GM19035 (cell line): ENCODE data around the gene KSR2.

Source experiments
- ATAC-seq: cut with Tn5 transposase; IDR thresholded peaks from one replicate; pipeline ENCODE4 v1.9.1; 2021; ENCODE audit not compliant: unreplicated experiment

The KSR2 gene

GRCh38 chr12:117699118-117699517 is 269.7 kb downstream of the KSR2 start:
- ATAC-seq = no peak

DNA sequence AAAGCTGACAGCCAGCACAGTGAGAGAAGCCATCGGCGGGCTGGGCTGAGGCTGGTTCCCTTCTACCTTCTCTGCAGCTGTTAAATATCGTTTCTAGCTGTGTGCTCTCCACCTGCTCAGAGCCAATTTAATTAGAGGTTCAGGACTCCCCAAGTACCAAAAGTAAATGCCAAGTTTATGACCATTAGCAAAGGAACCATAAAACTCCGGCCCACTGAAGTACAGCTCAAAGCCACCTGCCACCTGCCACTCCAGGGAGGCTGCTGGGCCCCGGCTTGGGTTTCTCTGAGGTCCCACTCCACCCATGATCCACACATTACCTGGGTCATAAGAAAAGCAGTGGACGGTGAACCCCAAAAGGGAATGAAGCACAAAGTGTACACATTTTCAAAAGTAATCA is 272.8 kb downstream of the KSR2 start:
- ATAC-seq = no peak

- ATAC-seq = no peak
Measured at GRCh38 chr12:117692512-117692911, 276.3 kb downstream of the KSR2 start.

GRCh38 chr12:117689857-117690256 is 278.9 kb downstream of the KSR2 start:
- ATAC-seq = no peak

DNA sequence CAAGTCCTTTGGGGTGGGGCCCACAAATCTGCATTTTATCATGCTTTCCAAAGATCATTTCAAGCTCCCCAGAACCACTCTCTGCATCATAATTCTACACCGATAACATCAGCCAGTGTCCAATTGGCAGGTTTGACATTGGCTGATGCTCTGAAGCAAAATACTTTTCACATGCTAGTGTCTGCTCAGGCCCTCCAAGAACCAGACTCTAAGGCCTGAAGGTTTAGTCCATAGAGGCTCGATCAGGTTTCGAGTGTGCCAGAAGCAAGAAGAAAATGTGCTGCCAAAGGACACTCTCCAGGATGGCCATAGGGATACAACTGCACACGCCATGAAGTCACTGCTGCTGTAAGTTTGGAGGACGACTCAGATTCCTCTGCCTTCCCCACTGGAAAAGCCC is 280.3 kb downstream of the KSR2 start:
- ATAC-seq = no peak

DNA sequence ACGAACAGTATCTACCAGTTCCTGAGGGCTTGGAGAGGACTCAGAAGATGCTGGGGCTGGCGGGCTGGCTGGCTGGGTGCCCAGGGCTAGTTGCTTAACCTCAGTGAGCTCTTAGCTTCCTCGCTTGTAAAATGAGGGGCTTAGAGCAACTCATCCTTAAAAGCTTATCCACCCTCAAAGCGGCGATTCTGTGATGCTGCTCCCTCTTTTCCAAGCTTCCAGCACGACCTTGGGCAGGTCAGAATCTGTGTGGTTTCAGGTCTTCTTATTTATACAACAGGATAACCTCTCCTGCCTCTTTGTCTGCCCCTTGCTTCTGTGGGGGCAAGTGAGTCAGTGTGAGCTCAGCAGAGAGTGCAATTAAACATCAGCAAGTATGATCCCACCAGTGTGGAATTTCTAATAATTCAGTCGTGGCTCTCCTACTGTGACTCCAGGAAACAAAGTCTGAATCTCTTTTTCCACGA is 281.8 kb downstream of the KSR2 start:
- ATAC-seq = no peak

DNA sequence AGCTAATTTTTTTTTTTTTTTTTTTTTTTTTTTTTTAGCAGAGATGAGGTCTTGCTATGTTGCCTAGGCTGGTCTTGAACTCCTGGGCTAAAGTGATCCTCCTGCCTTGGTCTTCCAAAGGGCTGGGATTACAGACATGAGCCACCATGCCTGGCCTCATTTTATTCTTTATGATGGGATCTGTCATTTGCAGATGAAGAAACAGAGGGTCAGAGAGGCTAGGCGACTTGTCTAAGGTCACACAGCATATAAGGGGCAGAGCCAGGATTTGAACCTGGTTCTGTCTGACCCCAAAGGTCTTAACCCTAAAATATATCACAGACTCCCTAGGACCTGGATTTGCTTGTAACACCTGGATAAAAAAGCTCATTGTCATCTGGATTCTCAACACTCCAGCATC is 282.6 kb downstream of the KSR2 start:
- no peak for ATAC-seq

DNA sequence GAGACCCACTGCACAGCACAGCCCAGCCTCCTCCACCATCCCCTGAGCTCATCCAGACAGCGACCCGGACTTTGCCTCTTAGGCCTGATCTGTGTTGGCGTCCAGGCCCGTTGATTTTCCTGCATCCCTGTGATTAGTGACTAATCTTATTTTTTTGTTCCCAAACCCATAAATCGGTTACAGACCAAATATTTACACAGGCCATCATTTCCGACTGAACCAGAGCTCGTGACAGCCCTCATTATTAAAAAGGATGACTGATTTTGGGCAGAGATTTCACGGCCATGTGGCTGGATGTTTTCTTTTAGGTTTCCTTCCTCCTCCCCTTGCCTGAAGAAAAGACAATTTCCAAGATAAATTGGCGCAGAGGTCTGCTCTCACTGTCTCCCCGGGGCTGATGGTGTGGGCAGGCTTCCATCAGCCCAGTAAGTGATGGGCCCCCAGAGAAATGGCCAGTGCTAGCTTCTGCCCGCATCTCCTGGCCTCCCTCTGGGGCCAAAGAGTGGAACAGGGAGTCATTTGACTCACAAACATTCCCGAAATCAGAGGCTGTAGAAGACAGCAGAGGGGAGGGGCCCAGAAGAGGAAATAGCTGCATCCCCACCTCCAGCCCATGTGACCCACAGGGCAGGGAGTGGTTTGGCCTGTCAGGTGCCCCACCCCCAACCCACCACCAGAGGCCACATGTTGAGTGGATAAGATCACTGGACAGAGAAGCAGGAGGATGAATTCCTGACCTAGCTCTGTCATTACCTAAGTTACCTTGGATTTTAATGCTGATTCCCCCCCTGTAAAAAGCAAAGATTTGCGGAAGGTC is 283.5 kb downstream of the KSR2 start:
- no peak for ATAC-seq

DNA sequence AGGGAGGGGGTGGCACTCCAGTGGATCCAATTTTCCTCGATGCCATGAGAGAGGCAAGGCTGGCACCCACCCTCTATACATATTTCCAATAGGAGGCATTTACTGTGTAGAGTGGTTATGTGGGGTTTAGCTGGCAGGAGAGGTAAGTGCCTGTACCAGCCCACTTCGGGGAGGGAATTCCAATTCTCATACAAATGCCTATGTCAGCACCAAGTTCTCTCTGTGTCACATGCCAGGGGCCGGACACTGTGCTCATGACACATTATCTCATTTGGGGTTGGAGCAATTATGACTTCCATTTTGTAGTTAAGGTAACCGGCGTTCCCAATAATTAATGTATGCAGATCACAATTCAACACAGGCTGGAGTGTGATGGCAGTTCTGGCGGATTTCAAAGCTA is 284.3 kb downstream of the KSR2 start:
- no peak for ATAC-seq

- ATAC-seq = no peak
Measured at GRCh38 chr12:117680312-117680711, 288.5 kb downstream of the KSR2 start.

DNA sequence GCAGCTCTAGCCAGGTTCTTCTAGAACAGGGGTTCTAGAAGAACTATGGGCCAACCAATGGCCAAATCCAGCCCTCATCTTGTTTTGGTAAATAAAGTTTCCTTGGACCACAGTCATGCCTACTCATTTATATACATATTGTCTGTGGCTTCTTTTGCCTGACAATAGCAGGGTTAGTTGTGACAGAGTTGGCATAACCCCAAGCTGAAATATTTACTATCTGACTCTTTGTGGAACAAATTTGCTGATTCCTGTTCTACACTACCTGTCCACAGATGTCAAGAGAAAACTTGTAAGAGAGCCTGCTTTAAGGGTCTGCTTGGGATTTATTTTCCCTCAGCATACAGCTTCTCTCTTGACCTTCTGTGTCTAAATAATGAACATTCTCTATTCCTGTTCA is 289.0 kb downstream of the KSR2 start:
- no peak for ATAC-seq

DNA sequence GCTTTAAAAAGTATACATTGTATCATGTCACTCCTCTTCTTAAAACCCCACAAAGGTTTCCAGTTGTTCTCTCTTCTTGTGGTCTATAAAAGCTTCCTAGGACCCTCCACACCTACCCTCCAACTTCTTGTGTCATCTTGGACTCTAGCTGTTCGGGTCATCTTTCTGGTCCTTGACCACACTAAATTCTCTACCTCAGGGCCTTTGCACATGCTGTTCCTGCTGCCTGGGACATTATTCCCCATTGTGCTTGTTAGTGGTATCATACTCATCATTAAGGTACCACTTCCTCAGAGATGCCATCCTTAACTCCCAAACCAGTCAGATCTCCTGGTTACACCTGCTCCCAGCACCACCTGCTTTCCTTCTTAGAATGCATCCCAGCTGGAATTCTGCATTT is 294.0 kb downstream of the KSR2 start:
- no peak for ATAC-seq

DNA sequence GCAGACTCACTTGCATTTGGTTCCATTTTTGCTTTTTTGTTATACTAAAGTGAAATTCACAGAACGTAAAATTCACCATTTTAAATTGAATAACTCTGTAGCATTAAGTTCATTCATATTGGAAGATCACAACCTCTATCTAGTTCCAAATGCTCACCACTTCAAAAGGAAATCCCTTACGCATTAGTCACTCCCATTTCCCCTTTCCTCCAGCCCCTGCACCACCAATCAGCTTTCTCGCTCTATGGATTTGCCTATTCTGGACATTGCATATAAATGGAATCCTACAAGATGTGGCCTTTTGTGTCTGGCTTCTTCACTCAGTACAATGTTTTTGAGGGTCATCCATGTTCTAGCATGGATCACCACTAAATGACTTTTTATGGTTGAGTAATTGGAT is 294.5 kb downstream of the KSR2 start:
- no peak for ATAC-seq

DNA sequence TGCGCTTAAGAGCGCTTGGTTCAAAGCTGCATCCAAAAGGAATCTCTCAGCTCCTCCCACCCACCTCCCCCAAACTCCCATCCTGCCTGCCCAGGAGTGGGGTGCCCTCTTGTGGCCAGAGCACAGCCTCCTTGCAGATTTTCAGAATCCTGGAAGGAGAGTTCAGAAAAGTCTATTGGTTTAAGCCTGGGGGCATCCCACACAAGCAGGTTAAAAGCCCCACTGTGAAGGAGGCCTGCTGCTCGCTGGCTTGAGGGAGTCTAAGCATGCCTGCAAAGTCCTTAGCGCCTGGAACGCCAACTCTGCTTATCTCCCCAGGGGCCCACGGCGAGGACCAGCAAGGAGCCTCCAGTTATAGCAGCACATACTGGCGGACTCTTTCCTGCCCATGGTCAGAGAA is 297.1 kb downstream of the KSR2 start:
- no peak for ATAC-seq

DNA sequence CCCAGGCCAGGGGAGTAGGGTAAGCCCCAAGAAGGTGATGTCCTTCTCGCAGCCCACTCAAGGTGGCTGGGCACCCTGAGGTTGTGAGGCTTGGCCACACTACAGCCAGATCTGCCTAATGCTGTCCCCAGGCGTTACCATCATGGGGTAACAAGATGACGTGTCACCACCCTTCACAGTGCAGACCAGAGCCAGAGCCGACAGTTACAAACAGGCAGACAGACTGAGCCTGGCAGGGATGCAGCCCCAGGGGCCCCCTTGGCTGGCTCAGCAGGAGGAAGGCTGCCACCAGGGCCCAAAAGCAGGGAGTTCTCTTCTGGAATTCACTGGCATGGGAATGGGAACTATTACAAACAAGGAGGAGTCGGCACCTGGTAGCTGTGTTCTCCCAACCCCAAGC is 304.6 kb downstream of the KSR2 start:
- ATAC-seq = no peak

DNA sequence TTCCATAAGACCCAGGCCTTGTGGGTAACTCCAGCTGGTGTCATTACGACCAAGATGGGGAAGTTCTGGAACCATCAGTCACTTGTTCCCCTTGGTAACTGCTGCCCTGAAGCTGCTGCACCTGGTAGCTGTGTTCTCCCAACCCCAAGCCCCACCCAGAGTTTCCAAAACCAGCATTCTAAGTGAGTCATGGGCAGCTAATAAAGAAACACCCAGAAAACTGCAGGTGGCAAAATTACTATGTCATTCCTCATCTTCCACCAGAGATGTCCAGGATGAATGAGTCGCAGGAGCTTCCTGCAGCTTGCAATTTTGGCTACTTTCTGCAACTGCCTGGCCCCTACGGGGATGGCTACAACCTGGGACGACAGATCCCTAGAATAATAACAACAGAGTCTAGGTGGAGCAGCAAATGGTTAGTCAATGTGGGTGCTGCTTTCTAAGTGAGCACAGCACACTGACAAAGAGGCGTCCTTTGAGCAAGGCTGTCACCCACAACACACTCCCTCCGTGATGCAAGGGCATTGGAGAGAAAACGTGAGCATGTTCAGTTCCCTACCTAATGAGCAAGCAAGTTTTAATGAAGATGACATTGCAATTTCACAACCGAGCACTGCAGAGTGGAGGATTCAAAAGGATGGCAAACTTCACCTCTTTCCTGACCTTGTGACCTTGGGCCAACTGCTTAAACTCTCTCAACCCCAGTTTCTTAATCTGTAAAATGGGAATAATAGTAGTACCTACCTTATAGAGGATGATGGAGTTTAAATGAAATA is 306.0 kb downstream of the KSR2 start:
- no peak for ATAC-seq

DNA sequence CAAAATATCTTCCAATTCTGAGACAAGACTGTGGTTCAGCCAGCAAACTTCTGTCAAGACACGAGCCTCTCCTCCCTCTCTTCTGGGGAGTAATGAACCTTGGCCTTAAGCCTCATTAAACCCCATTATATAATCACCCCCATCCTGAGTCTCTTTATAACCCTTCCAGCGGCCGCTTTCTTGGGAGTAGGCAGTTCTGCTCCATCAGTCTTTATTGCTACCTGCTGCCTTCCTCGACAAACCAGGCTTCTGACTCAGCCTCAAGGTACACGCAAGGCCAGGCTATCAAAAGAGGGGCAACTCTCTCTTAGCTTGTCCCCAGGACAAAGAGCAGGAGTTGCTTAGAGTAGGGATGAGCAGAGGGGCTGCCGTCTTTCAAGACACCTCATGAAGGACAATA is 306.6 kb downstream of the KSR2 start:
- ATAC-seq = no peak

GRCh38 chr12:117661471-117661870 is 307.3 kb downstream of the KSR2 start:
- no peak for ATAC-seq

DNA sequence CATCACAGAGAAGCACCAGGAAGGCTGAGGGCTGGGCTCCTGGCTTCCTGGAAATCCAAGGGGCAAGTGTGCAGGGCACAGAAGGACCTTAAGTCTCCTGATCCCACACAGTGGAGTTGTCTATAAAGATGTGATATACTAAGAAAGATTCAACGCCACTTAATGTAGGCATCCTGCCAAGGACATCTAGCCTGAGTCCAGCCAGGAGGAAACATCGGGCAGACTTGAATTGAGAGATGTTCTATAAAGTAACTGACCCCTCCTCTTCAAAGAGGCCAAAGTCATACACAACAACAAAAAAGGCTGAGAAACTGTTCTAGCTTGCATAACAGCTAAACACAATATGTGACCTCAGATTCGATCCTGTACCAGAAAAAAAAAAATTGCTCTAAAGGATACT is 307.9 kb downstream of the KSR2 start:
- ATAC-seq = no peak

- ATAC-seq = no peak
Measured at GRCh38 chr12:117658226-117658625, 310.6 kb downstream of the KSR2 start.

DNA sequence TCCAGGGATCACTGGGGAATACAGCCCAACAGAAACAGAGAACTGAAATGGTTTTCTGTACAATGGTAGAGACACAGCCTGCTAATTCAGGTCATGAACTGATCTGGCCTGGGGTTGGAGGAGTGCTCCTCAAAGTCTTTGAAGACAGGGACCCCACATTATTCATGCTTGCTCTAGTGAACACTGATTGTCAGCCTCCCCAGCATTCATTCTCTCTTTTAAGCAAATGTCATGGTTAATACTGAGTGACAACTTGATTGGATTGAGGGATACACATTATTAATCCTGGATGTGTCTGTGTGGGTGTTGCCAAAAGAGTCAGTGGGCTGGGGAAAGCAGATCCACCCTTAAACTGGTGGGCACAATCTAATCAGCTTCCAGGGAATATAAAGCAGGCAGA is 319.0 kb downstream of the KSR2 start:
- no peak for ATAC-seq

GRCh38 chr12:117646520-117646919 is 322.3 kb downstream of the KSR2 start:
- ATAC-seq = no peak
